Neutrophil (primary cell): ENCODE data around the gene TPM4.

Experiments
- H3K27ac ChIP-seq: fragments of 200-600 bp; sonication (generic); 2 replicates; pipeline ENCODE4 v1.5.1; 2016; ENCODE audit warnings: mild to moderate bottlenecking, moderate library complexity
- H3K27me3 ChIP-seq: fragments of 200-600 bp; sonication (generic); 2 replicates; pipeline ENCODE4 v1.6.0; 2016; ENCODE audit warnings: mild to moderate bottlenecking
- H3K36me3 ChIP-seq: fragments of 200-600 bp; sonication (generic); 2 replicates; pipeline ENCODE4 v1.5.1; 2017
- H3K4me1 ChIP-seq, 2 experiments: fragments of 200-600 bp in 1 of 2; sonication (generic) in 1 of 2; 1 replicate in 1 of 2; 2 replicates in 1 of 2; pipeline versions ENCODE4 v1.5.1 to v1.6.1; 2013 to 2016; ENCODE audit warnings: low read depth in 1 of 2, low read length in 1 of 2, mild to moderate bottlenecking in 1 of 2, moderate library complexity in 1 of 2; ENCODE audit not compliant: control insufficient read depth in 1 of 2, insufficient read depth in 1 of 2
- H3K4me3 ChIP-seq, 2 experiments: fragments of 200-600 bp in 1 of 2; sonication (generic) in 1 of 2; 1 replicate in 1 of 2; 2 replicates in 1 of 2; pipeline ENCODE4 v1.5.1; 2013 to 2016; ENCODE audit warnings: low read depth in 1 of 2, low read length in 1 of 2, mild to moderate bottlenecking in 1 of 2, moderate library complexity in 1 of 2
- H3K9me3 ChIP-seq: fragments of 200-600 bp; sonication (generic); 2 replicates; pipeline ENCODE4 v1.5.1; 2016
- CTCF ChIP-seq: fragments of 200-600 bp; sonication (generic); IDR thresholded peaks from 2 replicates; pipeline ENCODE4 v1.5.1; 2016; ENCODE audit warnings: antibody characterized with exemption

TPM4 gene

GRCh38 chr19:16061943-16062342, 14.4 kb upstream of the TPM4 start:
- Histone ChIP-seq H3K4me1 (peaks cover 4 to 5% of the 10 kb centered on the region in 2 experiments), H3K9me3 (no peaks in the 10 kb centered on the region), H3K27me3 (no peaks in the 10 kb centered on the region), H3K36me3 (no peaks in the 10 kb centered on the region), H3K4me3 (no peak overlapping the region), H3K27ac (no peak overlapping the region)
- TF ChIP-seq CTCF, result no peak

GRCh38 chr19:16062789-16063188, 13.5 kb upstream of the TPM4 start:
- Histone ChIP-seq H3K27me3 (no peaks in the 10 kb centered on the region), H3K27ac (peak overlapping the region; percentile 43), H3K36me3 (no peaks in the 10 kb centered on the region), H3K4me1 (peaks cover 4 to 5% of the 10 kb centered on the region in 2 experiments), H3K9me3 (no peaks in the 10 kb centered on the region), H3K4me3 (no peak overlapping the region)
- peak; percentile 96 for TF ChIP-seq CTCF

- no peaks in the 10 kb centered on the region for H3K9me3 ChIP-seq
- no peaks in the 10 kb centered on the region for H3K27me3 ChIP-seq
- no peaks in the 10 kb centered on the region for H3K36me3 ChIP-seq
- H3K4me3 ChIP-seq, result no peak overlapping the region
- peaks cover 4 to 5% of the 10 kb centered on the region in 2 experiments for H3K4me1 ChIP-seq
- H3K27ac ChIP-seq, result no peak overlapping the region
- no peak for TF ChIP-seq CTCF
Observed at GRCh38 chr19:16064209-16064889, 11.9 kb upstream of the TPM4 start.

- Histone ChIP-seq H3K36me3 (no peaks in the 10 kb centered on the region), H3K27ac (no peak overlapping the region), H3K27me3 (no peaks in the 10 kb centered on the region), H3K9me3 (no peaks in the 10 kb centered on the region), H3K4me3 (no peak overlapping the region), H3K4me1 (peaks cover 18 to 19% of the 10 kb centered on the region in 2 experiments)
- TF ChIP-seq CTCF, result no peak
Observed at GRCh38 chr19:16066611-16067104, 9.6 kb upstream of the TPM4 start.

- Histone ChIP-seq H3K4me3 (no peak overlapping the region), H3K4me1 (peaks cover 18 to 19% of the 10 kb centered on the region in 2 experiments), H3K27ac (no peak overlapping the region), H3K27me3 (no peaks in the 10 kb centered on the region), H3K36me3 (no peaks in the 10 kb centered on the region), H3K9me3 (no peaks in the 10 kb centered on the region)
- TF ChIP-seq CTCF, result no peak
Observed at GRCh38 chr19:16067205-16067938, 8.9 kb upstream of the TPM4 start.
